ENCODE results near the gene ZNF337. TPM values are rescaled to one million over a fixed set of nuclear protein-coding genes. Genes with fewer than 3 reads are reported as not detected.

The ZNF337 gene
- polyA plus RNA-seq, 3 donors, result 2.1 to 12.0 (median 3.0) TPM

GRCh38 chr20:25738198-25738597, 41.5 kb upstream of the ZNF337 start:
- H3K36me3 Mint-ChIP-seq, result no peaks in the 10 kb centered on the region
- whole genome bisulfite sequencing (ENCODE audit: insufficient coverage), result no CpG with 5 or more reads among the region's 2 CpGs
- Histone ChIP-seq H3K27ac (ENCODE audit: low read depth in 1 of 2, low read length in 2 of 2) (no peak overlapping the region), H2AFZ (ENCODE audit: insufficient read depth, low read depth, low read length, poor library complexity, severe bottlenecking) (no peak overlapping the region), H3K4me2 (replicated peaks; ENCODE audit: extremely low read depth, low read length, poor library complexity, severe bottlenecking) (no peak overlapping the region), H3K4me3 (replicated peaks in 1 of 3; ENCODE audit: low read depth in 2 of 3, low read length in 3 of 3) (no peak overlapping the region), H3K36me3 (replicated peaks in 1 of 2; ENCODE audit: control insufficient read depth in 1 of 2, insufficient read depth in 2 of 2, low read length in 2 of 2) (no peaks in the 10 kb centered on the region), H3K27me3 (ENCODE audit: control insufficient read depth in 2 of 2, insufficient read depth in 2 of 2, low read length in 2 of 2) (no peaks in the 10 kb centered on the region), H3K9ac (ENCODE audit: insufficient read depth, low read length, poor library complexity, severe bottlenecking) (no peak overlapping the region), H3K4me1 (ENCODE audit: control insufficient read depth in 1 of 2, insufficient read depth in 2 of 2, low read length in 2 of 2) (no peaks in the 10 kb centered on the region), H3K9me3 (replicated peaks in 1 of 2; ENCODE audit: control insufficient read depth in 1 of 2, insufficient read depth in 1 of 2, low read length in 2 of 2) (no peaks in the 10 kb centered on the region), H4K20me1 (ENCODE audit: insufficient read depth, low read length) (no peaks in the 10 kb centered on the region), H3K79me2 (ENCODE audit: insufficient read depth, low read length) (no peaks in the 10 kb centered on the region)
- no peak overlapping the region for H3K27ac Mint-ChIP-seq
- DNase-seq, result no peak
- TF ChIP-seq, protein P1, sequence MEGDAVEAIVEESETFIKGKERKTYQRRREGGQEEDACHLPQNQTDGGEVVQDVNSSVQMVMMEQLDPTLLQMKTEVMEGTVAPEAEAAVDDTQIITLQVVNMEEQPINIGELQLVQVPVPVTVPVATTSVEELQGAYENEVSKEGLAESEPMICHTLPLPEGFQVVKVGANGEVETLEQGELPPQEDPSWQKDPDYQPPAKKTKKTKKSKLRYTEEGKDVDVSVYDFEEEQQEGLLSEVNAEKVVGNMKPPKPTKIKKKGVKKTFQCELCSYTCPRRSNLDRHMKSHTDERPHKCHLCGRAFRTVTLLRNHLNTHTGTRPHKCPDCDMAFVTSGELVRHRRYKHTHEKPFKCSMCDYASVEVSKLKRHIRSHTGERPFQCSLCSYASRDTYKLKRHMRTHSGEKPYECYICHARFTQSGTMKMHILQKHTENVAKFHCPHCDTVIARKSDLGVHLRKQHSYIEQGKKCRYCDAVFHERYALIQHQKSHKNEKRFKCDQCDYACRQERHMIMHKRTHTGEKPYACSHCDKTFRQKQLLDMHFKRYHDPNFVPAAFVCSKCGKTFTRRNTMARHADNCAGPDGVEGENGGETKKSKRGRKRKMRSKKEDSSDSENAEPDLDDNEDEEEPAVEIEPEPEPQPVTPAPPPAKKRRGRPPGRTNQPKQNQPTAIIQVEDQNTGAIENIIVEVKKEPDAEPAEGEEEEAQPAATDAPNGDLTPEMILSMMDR (IDR thresholded peaks at IDR 0.05), result no peak
- no peaks in the 10 kb centered on the region for H3K4me1 Mint-ChIP-seq
- no peak overlapping the region for H3K4me3 Mint-ChIP-seq
- H3K9me3 Mint-ChIP-seq, result peaks cover 0 to 7% (median 3%) of the 10 kb centered on the region in 7 donors
- H3K27me3 Mint-ChIP-seq (ENCODE audit: low read depth in 3 of 3), result no peaks in the 10 kb centered on the region
- intact Hi-C loops (cut with micrococcal nuclease), result no loop called here

DNA sequence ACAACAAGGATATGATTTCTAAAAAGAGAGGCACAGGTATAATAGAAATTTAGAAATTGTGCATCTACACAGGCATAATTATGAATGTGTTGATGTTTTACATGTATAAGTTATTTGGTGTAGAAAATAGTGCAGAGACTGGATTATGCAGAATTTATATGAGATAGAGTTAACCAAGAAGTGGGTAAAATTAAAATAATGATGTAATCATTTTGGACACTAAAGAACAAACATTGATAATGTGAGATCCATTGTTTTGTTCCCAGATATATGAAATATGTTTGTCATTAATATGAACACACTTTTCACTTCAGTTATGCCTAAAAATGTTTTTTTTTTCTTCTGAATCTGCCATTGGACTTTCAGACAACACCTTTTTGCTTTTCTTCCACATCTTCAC, 37.2 kb upstream of the ZNF337 start:
- no peaks in the 10 kb centered on the region for H3K27me3 ChIP-seq (ENCODE audit: control insufficient read depth in 2 of 2, insufficient read depth in 2 of 2, low read length in 2 of 2)
- Mint-ChIP-seq H3K36me3 (no peaks in the 10 kb centered on the region), H3K9me3 (peaks cover 0 to 6% (median 4%) of the 10 kb centered on the region in 7 donors), H3K27me3 (ENCODE audit: low read depth in 3 of 3) (no peaks in the 10 kb centered on the region), H3K27ac (no peak overlapping the region), H3K4me3 (no peak overlapping the region), H3K4me1 (no peaks in the 10 kb centered on the region)
- H3K4me2 ChIP-seq (replicated peaks; ENCODE audit: extremely low read depth, low read length, poor library complexity, severe bottlenecking), result no peak overlapping the region
- H2AFZ ChIP-seq (ENCODE audit: insufficient read depth, low read depth, low read length, poor library complexity, severe bottlenecking), result no peak overlapping the region
- no peaks in the 10 kb centered on the region for H3K4me1 ChIP-seq (ENCODE audit: control insufficient read depth in 1 of 2, insufficient read depth in 2 of 2, low read length in 2 of 2)
- no peak for DNase-seq
- no peaks in the 10 kb centered on the region for H3K36me3 ChIP-seq (replicated peaks in 1 of 2; ENCODE audit: control insufficient read depth in 1 of 2, insufficient read depth in 2 of 2, low read length in 2 of 2)
- no peak overlapping the region for H3K4me3 ChIP-seq (replicated peaks in 1 of 3; ENCODE audit: low read depth in 2 of 3, low read length in 3 of 3)
- intact Hi-C loops (cut with micrococcal nuclease), result no loop called here
- no peak overlapping the region for H3K9ac ChIP-seq (ENCODE audit: insufficient read depth, low read length, poor library complexity, severe bottlenecking)
- TF ChIP-seq, protein P1 (IDR thresholded peaks at IDR 0.05), result no peak
- H3K9me3 ChIP-seq (replicated peaks in 1 of 2; ENCODE audit: control insufficient read depth in 1 of 2, insufficient read depth in 1 of 2, low read length in 2 of 2), result no peaks in the 10 kb centered on the region
- H3K79me2 ChIP-seq (ENCODE audit: insufficient read depth, low read length), result no peaks in the 10 kb centered on the region
- no peaks in the 10 kb centered on the region for H4K20me1 ChIP-seq (ENCODE audit: insufficient read depth, low read length)
- no peak overlapping the region for H3K27ac ChIP-seq (ENCODE audit: low read depth in 1 of 2, low read length in 2 of 2)

Data from CD14-positive monocyte (primary cell).